Measurements from ENCODE around the gene ATG9B. TPM values are rescaled to one million over a fixed set of nuclear protein-coding genes. Genes with fewer than 3 reads are reported as not detected.

ATG9B gene
- total and polyA plus RNA-seq, 9 of the 15 experiments (the other 6 are each of a cell fraction or from before 2014, with no cell fraction given), result 0.29 to 8.0 (median 2.1) TPM

DNA sequence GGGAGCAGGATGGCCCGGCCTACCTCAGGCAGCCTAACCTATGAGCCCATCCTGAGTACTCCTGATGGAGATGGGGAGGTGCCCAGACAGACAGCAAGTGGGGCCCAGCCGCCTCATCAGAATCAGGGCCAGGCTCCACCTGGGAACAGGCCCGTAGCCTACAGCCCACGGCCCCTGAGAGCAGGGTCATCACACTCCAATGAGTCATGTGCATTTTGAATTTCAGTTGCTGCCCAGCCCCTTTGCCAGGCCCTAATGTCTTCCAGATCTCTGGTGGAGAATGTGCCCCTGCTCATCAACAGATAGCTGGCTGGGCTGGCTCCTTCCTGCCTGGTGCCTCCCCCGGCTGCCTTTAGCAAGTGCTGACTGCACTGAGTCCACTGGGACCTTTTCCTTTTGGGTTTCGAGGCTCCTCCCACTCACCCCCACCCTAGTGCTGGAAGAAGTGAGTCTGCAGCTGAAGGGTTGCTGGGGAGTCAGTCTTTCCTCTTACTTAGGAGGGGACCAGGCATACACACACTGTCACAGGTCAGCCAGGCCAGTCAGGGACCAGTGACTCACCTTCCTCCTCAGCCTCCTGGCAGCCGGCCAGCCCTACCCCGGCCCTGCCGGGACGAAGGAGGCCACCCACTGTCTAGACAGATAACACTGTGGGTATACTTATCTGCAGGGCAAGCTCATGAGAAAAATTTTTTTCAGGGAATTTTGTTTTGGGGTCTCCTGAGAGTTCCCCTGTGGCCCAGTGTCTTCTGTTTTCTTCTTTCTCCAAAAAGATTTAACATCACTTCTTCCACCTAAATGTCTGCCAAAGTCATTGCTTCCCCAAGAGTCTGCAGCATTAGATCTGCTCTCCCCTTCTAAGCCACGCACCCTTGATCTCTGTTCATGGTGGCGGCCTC, 14.9 kb upstream of the ATG9B start (continued):
- TF ChIP-seq SRF (CRISPR knock-in tag; IDR thresholded peaks at IDR 0.05), result peak in 1 of 2 experiments; percentile 71; a peak in 1 of 4 replicates
- peak; percentile 89; the same call in 1 of the 2 replicates for TF ChIP-seq RNF2 (IDR thresholded peaks at IDR 0.05)
- TF ChIP-seq NCOA1 (IDR thresholded peaks at IDR 0.05; ENCODE audit: low read depth), result peak; percentile 66; the same call in 1 of the 2 replicates
- peak; percentile 91 for TF ChIP-seq MYNN (IDR thresholded peaks at IDR 0.05)
- TF ChIP-seq MYNN (CRISPR knock-in tag; IDR thresholded peaks at IDR 0.05), result no peak
- TF ChIP-seq RBM14 (IDR thresholded peaks at IDR 0.05; ENCODE audit: borderline replicate concordance, insufficient read depth, low read depth, low read length), result no peak
- TF ChIP-seq, protein P1, sequence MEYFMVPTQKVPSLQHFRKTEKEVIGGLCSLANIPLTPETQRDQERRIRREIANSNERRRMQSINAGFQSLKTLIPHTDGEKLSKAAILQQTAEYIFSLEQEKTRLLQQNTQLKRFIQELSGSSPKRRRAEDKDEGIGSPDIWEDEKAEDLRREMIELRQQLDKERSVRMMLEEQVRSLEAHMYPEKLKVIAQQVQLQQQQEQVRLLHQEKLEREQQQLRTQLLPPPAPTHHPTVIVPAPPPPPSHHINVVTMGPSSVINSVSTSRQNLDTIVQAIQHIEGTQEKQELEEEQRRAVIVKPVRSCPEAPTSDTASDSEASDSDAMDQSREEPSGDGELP (CRISPR knock-in tag; IDR thresholded peaks at IDR 0.05; ENCODE audit: borderline replicate concordance), result peak; percentile 94
- TF ChIP-seq, protein P2, sequence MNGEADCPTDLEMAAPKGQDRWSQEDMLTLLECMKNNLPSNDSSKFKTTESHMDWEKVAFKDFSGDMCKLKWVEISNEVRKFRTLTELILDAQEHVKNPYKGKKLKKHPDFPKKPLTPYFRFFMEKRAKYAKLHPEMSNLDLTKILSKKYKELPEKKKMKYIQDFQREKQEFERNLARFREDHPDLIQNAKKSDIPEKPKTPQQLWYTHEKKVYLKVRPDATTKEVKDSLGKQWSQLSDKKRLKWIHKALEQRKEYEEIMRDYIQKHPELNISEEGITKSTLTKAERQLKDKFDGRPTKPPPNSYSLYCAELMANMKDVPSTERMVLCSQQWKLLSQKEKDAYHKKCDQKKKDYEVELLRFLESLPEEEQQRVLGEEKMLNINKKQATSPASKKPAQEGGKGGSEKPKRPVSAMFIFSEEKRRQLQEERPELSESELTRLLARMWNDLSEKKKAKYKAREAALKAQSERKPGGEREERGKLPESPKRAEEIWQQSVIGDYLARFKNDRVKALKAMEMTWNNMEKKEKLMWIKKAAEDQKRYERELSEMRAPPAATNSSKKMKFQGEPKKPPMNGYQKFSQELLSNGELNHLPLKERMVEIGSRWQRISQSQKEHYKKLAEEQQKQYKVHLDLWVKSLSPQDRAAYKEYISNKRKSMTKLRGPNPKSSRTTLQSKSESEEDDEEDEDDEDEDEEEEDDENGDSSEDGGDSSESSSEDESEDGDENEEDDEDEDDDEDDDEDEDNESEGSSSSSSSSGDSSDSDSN (IDR thresholded peaks at IDR 0.05; ENCODE audit: borderline replicate concordance in 1 of 2, low read depth in 2 of 2, low read length in 2 of 2), result peak; percentile 76 to 81; a peak in 3 of 4 replicates
- TF ChIP-seq TBP (optimal IDR thresholded peaks at IDR 0.05; ENCODE audit: low read depth, low read length), result peak; percentile 71
- peak in 1 of 2 experiments; percentile 43; a peak in 1 of 3 replicates for TF ChIP-seq CBX3 (IDR thresholded peaks at IDR 0.05; ENCODE audit: borderline replicate concordance in 1 of 2, low read length in 2 of 2)
- peak; percentile 69 for TF ChIP-seq NFE2 (IDR thresholded peaks at IDR 0.05; ENCODE audit: low read depth)
- TF ChIP-seq, protein P3, sequence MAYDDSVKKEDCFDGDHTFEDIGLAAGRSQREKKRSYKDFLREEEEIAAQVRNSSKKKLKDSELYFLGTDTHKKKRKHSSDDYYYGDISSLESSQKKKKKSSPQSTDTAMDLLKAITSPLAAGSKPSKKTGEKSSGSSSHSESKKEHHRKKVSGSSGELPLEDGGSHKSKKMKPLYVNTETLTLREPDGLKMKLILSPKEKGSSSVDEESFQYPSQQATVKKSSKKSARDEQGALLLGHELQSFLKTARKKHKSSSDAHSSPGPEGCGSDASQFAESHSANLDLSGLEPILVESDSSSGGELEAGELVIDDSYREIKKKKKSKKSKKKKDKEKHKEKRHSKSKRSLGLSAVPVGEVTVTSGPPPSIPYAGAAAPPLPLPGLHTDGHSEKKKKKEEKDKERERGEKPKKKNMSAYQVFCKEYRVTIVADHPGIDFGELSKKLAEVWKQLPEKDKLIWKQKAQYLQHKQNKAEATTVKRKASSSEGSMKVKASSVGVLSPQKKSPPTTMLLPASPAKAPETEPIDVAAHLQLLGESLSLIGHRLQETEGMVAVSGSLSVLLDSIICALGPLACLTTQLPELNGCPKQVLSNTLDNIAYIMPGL (CRISPR knock-in tag; IDR thresholded peaks at IDR 0.05), result 0 out of 2 replicates have a peak, but pooled peaks have one; percentile 30
- 0 out of 2 replicates have a peak, but pooled peaks have one; percentile 31 for TF ChIP-seq SMAD3 (CRISPR knock-in tag; conservative IDR thresholded peaks at IDR 0.05)
- peak; percentile 90 for TF ChIP-seq SOX6 (IDR thresholded peaks at IDR 0.05)
- TF ChIP-seq HNRNPLL (IDR thresholded peaks at IDR 0.05; ENCODE audit: low read depth, low read length, poor library complexity, severe bottlenecking), result peak; percentile 36
- TF ChIP-seq NR2F6 (CRISPR knock-in tag; IDR thresholded peaks at IDR 0.05), result 0 out of 2 replicates have a peak, but pooled peaks have one; percentile 33
- no peak for TF ChIP-seq ATF1 (CRISPR knock-in tag; IDR thresholded peaks at IDR 0.05)
- peak; percentile 84 for TF ChIP-seq ATF1 (tag; IDR thresholded peaks at IDR 0.05)
- TF ChIP-seq CREBBP (IDR thresholded peaks at IDR 0.05; ENCODE audit: low read depth, low read length), result no peak
- TF ChIP-seq MBD2 (IDR thresholded peaks at IDR 0.05; ENCODE audit: borderline replicate concordance, low read depth), result peak; percentile 43
- TF ChIP-seq SIN3B (IDR thresholded peaks at IDR 0.05; ENCODE audit: low read depth), result no peak
- no peak for TF ChIP-seq SIRT6 (IDR thresholded peaks at IDR 0.05; ENCODE audit: low read depth, low read length)
- TF ChIP-seq KDM5B (IDR thresholded peaks at IDR 0.05; ENCODE audit: insufficient replicate concordance, low read depth, low read length), result peak; percentile 76
